ENCODE data around the gene UBTD2.

DNA sequence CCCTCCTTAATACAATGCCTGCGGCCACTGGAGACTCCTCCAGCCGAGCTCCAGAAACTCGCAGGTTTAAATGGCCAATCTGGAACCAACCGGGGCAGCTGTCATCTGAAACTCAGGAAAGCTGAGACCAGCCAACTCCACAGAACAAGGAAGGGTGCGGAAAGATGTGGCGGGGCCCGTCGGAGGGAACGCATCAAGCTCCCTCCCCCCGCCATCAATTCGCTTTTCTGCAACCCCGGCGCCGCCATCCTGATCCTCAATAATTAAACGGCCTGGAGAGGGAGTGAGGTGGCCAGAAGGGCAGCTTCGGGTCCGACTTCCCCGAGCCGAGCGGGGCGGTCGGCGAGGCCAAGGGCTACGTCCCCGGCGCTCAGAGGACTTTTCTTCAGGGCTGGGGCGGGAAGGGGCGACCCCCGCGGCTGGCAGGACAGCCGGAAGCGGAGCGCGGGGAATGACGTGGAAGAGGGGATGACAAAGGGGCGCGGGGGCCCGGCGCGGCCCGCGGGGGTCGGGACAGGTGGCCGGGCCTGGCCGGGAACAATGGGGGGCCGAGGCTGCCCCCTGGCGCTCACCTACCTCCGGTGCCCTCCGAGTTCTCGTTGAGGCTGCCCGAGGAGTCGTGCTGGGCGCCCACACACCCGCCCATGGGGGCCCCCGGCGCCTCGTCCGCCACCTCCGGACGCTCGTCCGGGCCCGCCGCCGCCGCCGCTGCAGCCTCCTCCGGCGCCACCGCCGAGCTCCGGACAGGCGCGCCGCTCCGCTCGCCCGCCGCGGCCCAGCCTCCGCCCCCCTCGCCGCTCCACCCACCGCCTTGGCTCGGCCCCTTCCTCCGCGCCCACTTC, at the start of gene UBTD2:
- TF ChIP-seq, protein P1, sequence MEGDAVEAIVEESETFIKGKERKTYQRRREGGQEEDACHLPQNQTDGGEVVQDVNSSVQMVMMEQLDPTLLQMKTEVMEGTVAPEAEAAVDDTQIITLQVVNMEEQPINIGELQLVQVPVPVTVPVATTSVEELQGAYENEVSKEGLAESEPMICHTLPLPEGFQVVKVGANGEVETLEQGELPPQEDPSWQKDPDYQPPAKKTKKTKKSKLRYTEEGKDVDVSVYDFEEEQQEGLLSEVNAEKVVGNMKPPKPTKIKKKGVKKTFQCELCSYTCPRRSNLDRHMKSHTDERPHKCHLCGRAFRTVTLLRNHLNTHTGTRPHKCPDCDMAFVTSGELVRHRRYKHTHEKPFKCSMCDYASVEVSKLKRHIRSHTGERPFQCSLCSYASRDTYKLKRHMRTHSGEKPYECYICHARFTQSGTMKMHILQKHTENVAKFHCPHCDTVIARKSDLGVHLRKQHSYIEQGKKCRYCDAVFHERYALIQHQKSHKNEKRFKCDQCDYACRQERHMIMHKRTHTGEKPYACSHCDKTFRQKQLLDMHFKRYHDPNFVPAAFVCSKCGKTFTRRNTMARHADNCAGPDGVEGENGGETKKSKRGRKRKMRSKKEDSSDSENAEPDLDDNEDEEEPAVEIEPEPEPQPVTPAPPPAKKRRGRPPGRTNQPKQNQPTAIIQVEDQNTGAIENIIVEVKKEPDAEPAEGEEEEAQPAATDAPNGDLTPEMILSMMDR (IDR thresholded peaks at IDR 0.05), result peak in 3 of 6 experiments; percentile 23 to 56 (median 55)
- peak in 1 of 2 donors; percentile 27 for TF ChIP-seq POLR2A (IDR thresholded peaks at IDR 0.05)
